ENCODE data around the gene ANK3.

DNA sequence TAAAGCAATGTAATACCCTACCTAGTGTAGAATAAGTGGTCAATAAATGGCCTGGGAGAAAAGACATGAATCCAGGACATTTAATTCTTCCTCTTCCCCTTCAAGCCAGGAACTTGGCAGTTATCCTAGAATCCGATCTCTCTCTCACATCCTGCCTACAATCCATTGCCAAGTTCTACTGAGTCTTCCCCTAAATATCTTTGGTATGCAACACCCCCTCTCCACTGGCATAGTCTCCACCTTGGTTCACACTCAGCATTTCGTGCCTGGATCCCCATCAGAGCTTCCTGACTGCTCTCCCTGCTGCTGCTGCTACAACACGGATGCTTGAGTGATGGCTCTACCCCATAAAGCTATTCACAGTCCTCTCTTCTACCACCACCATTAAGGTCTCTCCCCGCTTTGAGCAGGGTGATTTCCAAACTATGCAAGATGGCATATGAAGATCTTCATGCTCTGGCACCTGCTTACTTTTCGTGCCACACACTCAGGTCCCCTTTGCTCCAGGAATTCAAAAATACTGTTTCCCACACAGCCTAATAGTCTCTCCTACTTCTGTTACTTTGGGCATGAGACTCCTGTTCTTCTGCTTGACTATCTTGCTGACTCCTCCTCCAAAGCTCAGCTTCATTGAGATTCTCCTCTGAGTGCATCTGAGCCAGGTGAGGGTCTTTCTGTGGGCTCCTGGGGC lies 4.8 kb downstream of the ANK3 start:
- TF ChIP-seq, protein P1, sequence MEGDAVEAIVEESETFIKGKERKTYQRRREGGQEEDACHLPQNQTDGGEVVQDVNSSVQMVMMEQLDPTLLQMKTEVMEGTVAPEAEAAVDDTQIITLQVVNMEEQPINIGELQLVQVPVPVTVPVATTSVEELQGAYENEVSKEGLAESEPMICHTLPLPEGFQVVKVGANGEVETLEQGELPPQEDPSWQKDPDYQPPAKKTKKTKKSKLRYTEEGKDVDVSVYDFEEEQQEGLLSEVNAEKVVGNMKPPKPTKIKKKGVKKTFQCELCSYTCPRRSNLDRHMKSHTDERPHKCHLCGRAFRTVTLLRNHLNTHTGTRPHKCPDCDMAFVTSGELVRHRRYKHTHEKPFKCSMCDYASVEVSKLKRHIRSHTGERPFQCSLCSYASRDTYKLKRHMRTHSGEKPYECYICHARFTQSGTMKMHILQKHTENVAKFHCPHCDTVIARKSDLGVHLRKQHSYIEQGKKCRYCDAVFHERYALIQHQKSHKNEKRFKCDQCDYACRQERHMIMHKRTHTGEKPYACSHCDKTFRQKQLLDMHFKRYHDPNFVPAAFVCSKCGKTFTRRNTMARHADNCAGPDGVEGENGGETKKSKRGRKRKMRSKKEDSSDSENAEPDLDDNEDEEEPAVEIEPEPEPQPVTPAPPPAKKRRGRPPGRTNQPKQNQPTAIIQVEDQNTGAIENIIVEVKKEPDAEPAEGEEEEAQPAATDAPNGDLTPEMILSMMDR (IDR thresholded peaks at IDR 0.05), result no peak
- TF ChIP-seq POLR2A (IDR thresholded peaks at IDR 0.05), result no peak
